CD14-positive monocyte (primary cell): ENCODE results near the gene LACTB. TPM values are rescaled to one million over a fixed set of nuclear protein-coding genes. Genes with fewer than 3 reads are reported as not detected.

Source experiments
- DNase-seq, 3 donors: peaks; one replicate each; pipeline ENCODE4 v3.0.0-alpha.2; 2011 to 2022
- H2AFZ ChIP-seq: 2 replicates; pipeline ENCODE4 v1.6.0; 2012; ENCODE audit warnings: mild to moderate bottlenecking, low read depth, low read length, inconsistent platforms; ENCODE audit not compliant: insufficient read depth, poor library complexity, severe bottlenecking
- H3K27ac ChIP-seq, 2 donors: 1 replicate in 1 of 2; 2 replicates in 1 of 2; pipeline ENCODE4 v1.5.1; 2012 to 2013; ENCODE audit warnings: low read length in 2 of 2, control low read depth in 1 of 2, inconsistent platforms in 1 of 2, low read depth in 1 of 2, mild to moderate bottlenecking in 1 of 2
- H3K27me3 ChIP-seq, 2 donors: one replicate each; pipeline versions ENCODE4 v1.6.0 to v1.6.1; 2011 to 2013; ENCODE audit warnings: low read length in 2 of 2; ENCODE audit not compliant: control insufficient read depth in 2 of 2, insufficient read depth in 2 of 2
- H3K36me3 ChIP-seq, 2 donors: replicated peaks in 1 of 2; 1 replicate in 1 of 2; 2 replicates in 1 of 2; pipeline versions ENCODE4 v1.5.1 to v1.6.1; 2012 to 2013; ENCODE audit warnings: low read length in 2 of 2, control low read depth in 1 of 2, inconsistent platforms in 1 of 2, mild to moderate bottlenecking in 1 of 2; ENCODE audit not compliant: insufficient read depth in 2 of 2, control insufficient read depth in 1 of 2
- H3K4me1 ChIP-seq, 2 donors: 1 replicate in 1 of 2; 2 replicates in 1 of 2; pipeline versions ENCODE4 v1.5.1 to v1.6.1; 2012 to 2013; ENCODE audit warnings: low read length in 2 of 2, control low read depth in 1 of 2, inconsistent platforms in 1 of 2, mild to moderate bottlenecking in 1 of 2, moderate library complexity in 1 of 2; ENCODE audit not compliant: insufficient read depth in 2 of 2, control insufficient read depth in 1 of 2
- H3K4me2 ChIP-seq: replicated peaks from 2 replicates; pipeline ENCODE3; 2012; ENCODE audit warnings: low read length, moderate library complexity, mild to moderate bottlenecking; ENCODE audit not compliant: poor library complexity, severe bottlenecking; ENCODE audit errors: extremely low read depth
- H3K4me3 ChIP-seq, 3 experiments: fragments of 200-600 bp in 1 of 3; sonication (generic) in 1 of 3; replicated peaks in 1 of 3; 1 replicate in 2 of 3; 2 replicates in 1 of 3; pipeline ENCODE4 v1.5.1; 2011 to 2013; ENCODE audit warnings: low read length in 3 of 3, mild to moderate bottlenecking in 3 of 3, control low read depth in 2 of 3, low read depth in 2 of 3, inconsistent platforms in 1 of 3, moderate library complexity in 1 of 3
- H3K79me2 ChIP-seq: 2 replicates; pipeline ENCODE4 v1.6.0; 2012; ENCODE audit warnings: mild to moderate bottlenecking, control low read depth, inconsistent platforms, low read length, moderate library complexity; ENCODE audit not compliant: insufficient read depth
- H3K9ac ChIP-seq: 2 replicates; pipeline ENCODE4 v1.6.0; 2017; ENCODE audit warnings: low read length, mild to moderate bottlenecking; ENCODE audit not compliant: insufficient read depth, poor library complexity, severe bottlenecking
- H3K9me3 ChIP-seq, 2 donors: replicated peaks in 1 of 2; 1 replicate in 1 of 2; 2 replicates in 1 of 2; pipeline versions ENCODE4 v1.5.1 to v1.6.1; 2012 to 2013; ENCODE audit warnings: low read length in 2 of 2, control low read depth in 1 of 2; ENCODE audit not compliant: control insufficient read depth in 1 of 2, insufficient read depth in 1 of 2
- H4K20me1 ChIP-seq: 2 replicates; pipeline ENCODE4 v1.6.0; 2012; ENCODE audit warnings: mild to moderate bottlenecking, low read length, control low read depth, moderate library complexity; ENCODE audit not compliant: insufficient read depth
- H3K27ac Mint-ChIP-seq, 7 donors: one replicate each; pipeline ENCODE4 v1.8.0; 2020; ENCODE audit warnings: mild to moderate bottlenecking in 7 of 7, mixed read lengths in 7 of 7, moderate library complexity in 6 of 7, inconsistent platforms in 2 of 7
- H3K27me3 Mint-ChIP-seq, 3 donors: one replicate each; pipeline ENCODE4 v1.8.0; 2021 to 2022; ENCODE audit warnings: low read depth in 3 of 3, mild to moderate bottlenecking in 3 of 3, mixed read lengths in 3 of 3, moderate library complexity in 3 of 3, inconsistent platforms in 1 of 3
- H3K36me3 Mint-ChIP-seq, 2 donors: one replicate each; pipeline ENCODE4 v1.8.0; 2020; ENCODE audit warnings: mixed read lengths in 2 of 2, inconsistent platforms in 1 of 2, mild to moderate bottlenecking in 1 of 2
- H3K4me1 Mint-ChIP-seq: one replicate; pipeline ENCODE4 v1.8.0; 2020; ENCODE audit warnings: mild to moderate bottlenecking, mixed read lengths
- H3K4me3 Mint-ChIP-seq, 2 donors: one replicate each; pipeline ENCODE4 v1.8.0; 2020; ENCODE audit warnings: mild to moderate bottlenecking in 2 of 2, mixed read lengths in 2 of 2, moderate library complexity in 1 of 2
- H3K9me3 Mint-ChIP-seq, 7 donors: one replicate each; pipeline ENCODE4 v1.8.0; 2020 to 2022; ENCODE audit warnings: mixed read lengths in 7 of 7, mild to moderate bottlenecking in 6 of 7, moderate library complexity in 6 of 7, inconsistent platforms in 2 of 7
- CTCF ChIP-seq: fragments of 200-600 bp; IDR thresholded peaks from one replicate; pipeline ENCODE4 v1.8.0; 2022; ENCODE audit warnings: antibody characterized with exemption, mild to moderate bottlenecking
- WGBS: methylation state at CpG from one replicate; pipeline ENCODE4 v1.1.5; 2013; ENCODE audit warnings: missing lambda C conversion rate; ENCODE audit not compliant: insufficient coverage; 5-methylcytosine and 5-hydroxymethylcytosine counted together
- intact Hi-C, 2 donors: fragments of 100-400 bp; cut with micrococcal nuclease; formaldehyde crosslinking; loops; one replicate each; pipeline versions ENCODE4 v1.15.0 to v1.15.1; 2023
- polyA plus RNA-seq, 3 donors: library from polyadenylated mRNA; depleted of rRNA in 1 of 3; unstranded in 2 of 3; stranded (reverse) in 1 of 3; fragments of 300-500 nt in 2 of 3; fragments of >200 nt in 1 of 3; fragmentation: Illumina TruSeq in 2 of 3; gene quantifications; 1 replicate in 2 of 3; 2 replicates in 1 of 3; pipeline ENCODE4 v1.2.3, GENCODE V29; 2012 to 2021

LACTB gene
- polyA plus RNA-seq, 3 donors, result 18.5 to 59.3 (median 40.4) TPM

- intact Hi-C loops, result loop anchor here (2.0 to 10.0 kb wide), 7 partner anchors 33 to 315 kb away; partner anchors contain the start of genes LACTB (in 1 of the 2), RPS27L (in 1 of the 2), TPM1 (in 1 of the 2) and USP3 (in 1 of the 2)
- Mint-ChIP-seq H3K4me1 (peaks cover 56% of the 10 kb centered on the region), H3K4me3 (peak overlapping the region; percentile 96 to 100), H3K9me3 (peaks cover 0 to 2% (median 0%) of the 10 kb centered on the region in 7 donors), H3K27ac (peak overlapping the region; percentile 93 to 100 (median 96)), H3K27me3 (peaks cover 0 to 3% (median 2%) of the 10 kb centered on the region in 3 donors), H3K36me3 (peaks cover 7 to 8% of the 10 kb centered on the region in 2 donors)
- Histone ChIP-seq H3K36me3 (no peaks in the 10 kb centered on the region), H3K9ac (peak overlapping the region; percentile 89), H3K4me3 (peak overlapping the region; percentile 93 to 99 (median 96)), H3K27me3 (no peaks in the 10 kb centered on the region), H3K27ac (peak overlapping the region; percentile 92 to 93), H4K20me1 (peaks cover 47% of the 10 kb centered on the region), H2AFZ (peak overlapping the region; percentile 73), H3K9me3 (no peaks in the 10 kb centered on the region), H3K4me1 (peaks cover 51 to 58% of the 10 kb centered on the region in 2 donors), H3K79me2 (peaks cover 59% of the 10 kb centered on the region), H3K4me2 (peak overlapping the region; percentile 98)
- WGBS, result 0% methylated on average over 8 of the region's 10 CpGs
- TF ChIP-seq CTCF, result no peak
- peak; percentile 38 to 71 (median 69) for DNase-seq
These were observed 68.5 kb downstream of the LACTB start for GRCh38 chr15:63189941-63190768.

GRCh38 chr15:63190769-63191649, 69.3 kb downstream of the LACTB start:
- Histone ChIP-seq H2AFZ (no peak overlapping the region), H3K9ac (peak overlapping the region; percentile 89), H3K27me3 (no peaks in the 10 kb centered on the region), H3K4me1 (peaks cover 60 to 67% of the 10 kb centered on the region in 2 donors), H3K4me2 (peak overlapping the region; percentile 98), H4K20me1 (peaks cover 55% of the 10 kb centered on the region), H3K4me3 (peak overlapping the region; percentile 93 to 99 (median 96)), H3K79me2 (peaks cover 67% of the 10 kb centered on the region), H3K36me3 (no peaks in the 10 kb centered on the region), H3K9me3 (no peaks in the 10 kb centered on the region), H3K27ac (peak overlapping the region; percentile 92 to 93)
- peak; percentile 40 to 73 (median 66) for DNase-seq
- H3K36me3 Mint-ChIP-seq, result peaks cover 7 to 8% of the 10 kb centered on the region in 2 donors
- intact Hi-C loops, result loop anchor here (2.0 to 10.0 kb wide), 5 partner anchors 34 to 314 kb away; partner anchors contain the start of genes LACTB (in 1 of the 2), RPS27L (in 1 of the 2) and USP3 (in 1 of the 2)
- no peak for TF ChIP-seq CTCF
- H3K27me3 Mint-ChIP-seq, result peaks cover 0 to 3% (median 2%) of the 10 kb centered on the region in 3 donors
- H3K27ac Mint-ChIP-seq, result peak overlapping the region; percentile 93 to 100 (median 96)
- peaks cover 0 to 2% (median 0%) of the 10 kb centered on the region in 7 donors for H3K9me3 Mint-ChIP-seq
- WGBS, result no CpG with 5 or more reads among the region's 3 CpGs
- H3K4me1 Mint-ChIP-seq, result peaks cover 64% of the 10 kb centered on the region
- peak overlapping the region; percentile 96 to 100 for H3K4me3 Mint-ChIP-seq
